Cardiac muscle cell (in vitro differentiated cells and primary cell): ENCODE data around the gene HSD17B11. TPM values are rescaled to one million over a fixed set of nuclear protein-coding genes. Genes with fewer than 3 reads are reported as not detected.

Experiments used
- DNase-seq, 2 donors: peaks; one replicate each; pipeline versions ENCODE4 v3.0.0 to v3.0.0-alpha.2; 2010 to 2017; ENCODE audit warnings: low read depth in 1 of 2, low spot score in 1 of 2
- H3K27ac ChIP-seq: fragments of 200-600 bp; sonication (generic); 2 replicates; pipeline ENCODE4 v1.5.1; 2016
- H3K27me3 ChIP-seq: fragments of 200-600 bp; sonication (generic); 2 replicates; pipeline ENCODE4 v1.6.0; 2016; ENCODE audit warnings: control low read depth
- H3K36me3 ChIP-seq: fragments of 200-600 bp; sonication (generic); 2 replicates; pipeline ENCODE4 v1.5.1; 2016; ENCODE audit warnings: control low read depth
- H3K4me1 ChIP-seq: fragments of 200-600 bp; sonication (generic); 2 replicates; pipeline ENCODE4 v1.8.1; 2017; ENCODE audit warnings: low read depth, mild to moderate bottlenecking, mixed run types
- H3K4me3 ChIP-seq: fragments of 200-600 bp; sonication (generic); 2 replicates; pipeline ENCODE4 v1.5.1; 2016; ENCODE audit warnings: mild to moderate bottlenecking
- H3K9me3 ChIP-seq: fragments of 200-600 bp; sonication (generic); 2 replicates; pipeline ENCODE4 v1.5.1; 2017; ENCODE audit warnings: low read depth, mild to moderate bottlenecking, control low read depth
- polyA plus RNA-seq: library from polyadenylated mRNA; unstranded; fragments of >200 nt; fragmentation: Nextera tagmentation; extraction: Ambion mirVana; gene quantifications from 2 replicates; pipeline ENCODE4 v1.2.1, GENCODE V29; 2016
- total RNA-seq: library from RNA; depleted of rRNA; stranded (reverse); fragments of >200 nt; gene quantifications from 2 replicates; pipeline ENCODE4 v1.2.3, GENCODE V29; 2016
- TF ChIP-seq, protein P1 (sequence below): IDR thresholded peaks from 2 replicates; pipeline ENCODE4 v1.5.1; 2012; ENCODE audit warnings: low read depth, mild to moderate bottlenecking, low read length

Gene HSD17B11, protein sequence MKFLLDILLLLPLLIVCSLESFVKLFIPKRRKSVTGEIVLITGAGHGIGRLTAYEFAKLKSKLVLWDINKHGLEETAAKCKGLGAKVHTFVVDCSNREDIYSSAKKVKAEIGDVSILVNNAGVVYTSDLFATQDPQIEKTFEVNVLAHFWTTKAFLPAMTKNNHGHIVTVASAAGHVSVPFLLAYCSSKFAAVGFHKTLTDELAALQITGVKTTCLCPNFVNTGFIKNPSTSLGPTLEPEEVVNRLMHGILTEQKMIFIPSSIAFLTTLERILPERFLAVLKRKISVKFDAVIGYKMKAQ
- total RNA-seq, result 10.1 and 18.9 TPM in 2 replicates
- polyA plus RNA-seq, result 17.4 and 22.5 TPM in 2 replicates

DNA sequence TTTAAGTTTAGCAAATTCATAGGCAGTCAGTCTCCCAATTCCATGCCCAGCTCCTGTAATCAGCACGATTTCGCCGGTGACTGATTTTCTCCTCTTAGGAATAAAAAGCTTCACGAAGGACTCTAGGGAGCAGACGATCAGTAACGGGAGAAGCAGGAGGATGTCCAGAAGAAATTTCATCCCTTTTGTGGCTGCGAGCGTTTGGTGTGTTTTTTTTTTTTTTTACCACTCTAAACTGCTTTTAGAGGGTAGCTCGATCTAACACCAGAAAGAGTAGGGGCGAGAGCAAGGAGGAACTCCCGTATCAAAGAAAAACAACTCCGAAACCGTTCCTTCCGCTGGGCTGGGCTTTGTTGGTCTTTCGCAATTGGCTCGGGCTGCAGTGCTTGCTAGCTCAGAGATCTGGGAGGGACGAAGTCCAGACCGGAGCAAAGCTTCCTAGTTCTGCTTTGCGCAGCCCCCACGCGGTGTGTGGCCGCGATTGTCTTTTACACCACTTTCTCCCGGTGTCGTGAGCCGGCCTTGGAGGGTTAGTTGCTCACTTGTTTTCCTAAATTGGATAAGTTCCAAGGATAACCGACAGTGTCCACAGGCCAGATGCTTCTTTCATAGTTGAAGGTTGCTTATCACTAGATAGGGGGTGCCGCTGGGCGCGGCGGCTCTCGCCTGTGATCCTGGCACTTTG, at the start of gene HSD17B11:
Gene HSD17B11 (minus strand): TSS at position 298 of the 685 bp plus-strand sequence. CDS start 118 bp downstream, at position 180.
- DNase-seq, result peak; percentile 94 to 97
- TF ChIP-seq, protein P1, sequence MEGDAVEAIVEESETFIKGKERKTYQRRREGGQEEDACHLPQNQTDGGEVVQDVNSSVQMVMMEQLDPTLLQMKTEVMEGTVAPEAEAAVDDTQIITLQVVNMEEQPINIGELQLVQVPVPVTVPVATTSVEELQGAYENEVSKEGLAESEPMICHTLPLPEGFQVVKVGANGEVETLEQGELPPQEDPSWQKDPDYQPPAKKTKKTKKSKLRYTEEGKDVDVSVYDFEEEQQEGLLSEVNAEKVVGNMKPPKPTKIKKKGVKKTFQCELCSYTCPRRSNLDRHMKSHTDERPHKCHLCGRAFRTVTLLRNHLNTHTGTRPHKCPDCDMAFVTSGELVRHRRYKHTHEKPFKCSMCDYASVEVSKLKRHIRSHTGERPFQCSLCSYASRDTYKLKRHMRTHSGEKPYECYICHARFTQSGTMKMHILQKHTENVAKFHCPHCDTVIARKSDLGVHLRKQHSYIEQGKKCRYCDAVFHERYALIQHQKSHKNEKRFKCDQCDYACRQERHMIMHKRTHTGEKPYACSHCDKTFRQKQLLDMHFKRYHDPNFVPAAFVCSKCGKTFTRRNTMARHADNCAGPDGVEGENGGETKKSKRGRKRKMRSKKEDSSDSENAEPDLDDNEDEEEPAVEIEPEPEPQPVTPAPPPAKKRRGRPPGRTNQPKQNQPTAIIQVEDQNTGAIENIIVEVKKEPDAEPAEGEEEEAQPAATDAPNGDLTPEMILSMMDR, result no peak
- Histone ChIP-seq H3K4me3 (peak within 1 kb of the TSS; percentile 61), H3K9me3 (no peaks in the 10 kb centered on the region), H3K27ac (peak within 1 kb of the TSS; percentile 88), H3K36me3 (no peaks in the 10 kb centered on the region), H3K27me3 (no peaks in the 10 kb centered on the region), H3K4me1 (no peaks in the 10 kb centered on the region)

DNA sequence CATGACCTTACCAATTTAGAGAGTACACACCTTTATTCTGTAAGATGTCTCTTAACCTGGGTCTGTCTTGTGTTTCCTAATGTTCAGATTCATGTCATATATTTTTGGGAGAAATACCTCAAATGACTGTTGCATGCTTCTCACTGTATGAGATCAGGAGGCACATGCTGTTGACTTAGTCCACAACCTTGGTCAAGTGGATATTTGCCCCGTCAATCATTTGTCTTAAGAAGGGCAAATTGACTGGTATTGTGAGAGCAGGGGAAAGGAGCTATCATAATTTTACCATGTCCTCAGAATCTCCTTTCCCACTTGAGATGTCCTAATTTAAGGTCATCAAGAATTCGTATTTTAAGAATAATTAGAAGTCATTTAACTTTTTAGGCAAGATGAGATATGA, 42.4 kb upstream of the HSD17B11 start:
- TF ChIP-seq, protein P1, result no peak
- Histone ChIP-seq H3K27me3 (no peaks in the 10 kb centered on the region), H3K9me3 (no peaks in the 10 kb centered on the region), H3K27ac (no peak overlapping the region), H3K36me3 (peaks cover 13% of the 10 kb centered on the region), H3K4me3 (no peak overlapping the region), H3K4me1 (no peaks in the 10 kb centered on the region)
- no peak for DNase-seq

DNA sequence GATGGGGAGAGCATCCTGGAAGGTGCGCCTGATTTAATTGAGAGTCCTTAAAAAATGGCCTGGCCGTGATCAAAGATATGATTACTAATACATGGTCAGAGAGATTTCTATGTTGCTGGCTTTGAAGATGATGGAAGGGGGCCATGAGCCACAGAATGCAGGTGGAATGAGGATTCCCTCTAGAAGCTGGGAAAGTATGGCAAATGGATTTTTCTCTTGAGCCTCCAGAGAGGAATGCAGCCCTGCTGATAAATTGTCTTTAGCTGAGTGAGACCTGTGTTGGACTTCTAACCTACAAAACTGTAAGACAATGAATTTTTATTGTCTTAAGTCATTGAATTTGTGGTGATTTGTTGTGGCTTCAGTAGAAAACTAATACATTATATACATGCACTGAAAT, 39.0 kb upstream of the HSD17B11 start:
- no peaks in the 10 kb centered on the region for H3K36me3 ChIP-seq
- no peaks in the 10 kb centered on the region for H3K9me3 ChIP-seq
- H3K4me3 ChIP-seq, result no peak overlapping the region
- DNase-seq, result no peak
- H3K27me3 ChIP-seq, result no peaks in the 10 kb centered on the region
- no peaks in the 10 kb centered on the region for H3K4me1 ChIP-seq
- TF ChIP-seq, protein P1, result no peak
- H3K27ac ChIP-seq, result no peak overlapping the region

DNA sequence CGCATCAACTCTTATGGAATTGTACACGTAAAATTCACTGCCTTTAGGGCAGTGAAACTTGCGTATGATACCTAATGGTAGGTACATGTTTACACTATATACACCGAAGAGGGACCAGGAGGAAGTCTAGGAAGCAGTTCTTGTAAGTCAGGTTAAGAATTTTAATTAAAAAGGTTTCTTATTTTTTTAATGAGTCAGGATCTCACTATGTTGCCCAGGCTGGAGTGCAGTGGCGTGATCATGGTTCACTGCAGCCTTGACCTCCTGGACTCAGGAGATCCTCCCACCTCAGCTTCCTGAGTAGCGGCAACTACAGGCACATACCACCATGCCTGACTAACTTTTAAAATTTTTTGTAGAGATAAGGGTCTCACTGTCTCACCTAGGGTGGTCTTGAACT, 38.0 kb upstream of the HSD17B11 start:
- Histone ChIP-seq H3K27me3 (no peaks in the 10 kb centered on the region), H3K36me3 (no peaks in the 10 kb centered on the region), H3K4me1 (peaks cover 3% of the 10 kb centered on the region), H3K9me3 (no peaks in the 10 kb centered on the region), H3K27ac (no peak overlapping the region), H3K4me3 (no peak overlapping the region)
- TF ChIP-seq, protein P1, result no peak
- DNase-seq, result no peak

DNA sequence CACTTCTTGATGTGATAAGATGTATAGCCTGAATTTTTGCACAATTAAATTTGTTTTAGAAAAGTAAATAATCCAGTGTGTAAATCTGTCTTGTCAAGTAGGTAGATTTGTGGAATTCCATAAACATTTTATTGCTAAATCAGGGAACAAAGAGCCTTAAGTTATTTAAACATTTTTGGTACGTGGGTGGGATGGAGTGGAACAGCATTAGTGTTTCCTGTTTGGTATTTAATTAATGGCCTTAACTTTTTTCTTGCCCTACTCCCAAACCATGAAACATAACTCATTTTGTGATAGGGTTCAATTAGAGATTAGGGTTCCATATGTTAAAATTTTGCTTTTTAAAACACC, 36.5 kb upstream of the HSD17B11 start:
- no peak for DNase-seq
- TF ChIP-seq, protein P1, result no peak
- Histone ChIP-seq H3K36me3 (no peaks in the 10 kb centered on the region), H3K27ac (no peak overlapping the region), H3K9me3 (no peaks in the 10 kb centered on the region), H3K4me1 (peaks cover 10% of the 10 kb centered on the region), H3K4me3 (no peak overlapping the region), H3K27me3 (no peaks in the 10 kb centered on the region)
